GM18909 (cell line): Measurements from ENCODE around the gene USP30.
A peak's percentile ranks its signal among the peaks of the same experiment; 100 is the strongest.

Experiments used
- ATAC-seq: cut with Tn5 transposase; IDR thresholded peaks from one replicate; pipeline ENCODE4 v1.9.1; 2021; ENCODE audit warnings: mild to moderate bottlenecking; ENCODE audit not compliant: unreplicated experiment, poor library complexity

Gene USP30

GRCh38 chr12:109093022-109093918 is 40.9 kb downstream of the USP30 start, which contains the start of gene ALKBH2:
TSS of gene ALKBH2 (minus strand) at chr12:109093472. CDS start at chr12:109092786, 686 bp downstream.
- peak; percentile 68 for ATAC-seq

- ATAC-seq: no peak
These were observed 44.7 kb downstream of the USP30 start for GRCh38 chr12:109097140-109097434.

GRCh38 chr12:109097435-109098182 is 45.2 kb downstream of the USP30 start, which contains the start of gene UNG:
TSS of gene UNG (plus strand) at chr12:109097597. CDS start at chr12:109097680, 83 bp downstream.
- peak; percentile 86 for ATAC-seq

GRCh38 chr12:109098183-109098604 is 45.8 kb downstream of the USP30 start:
- ATAC-seq: peak; percentile 32

GRCh38 chr12:109098651-109099050 is 46.3 kb downstream of the USP30 start:
- peak; percentile 7 for ATAC-seq

DNA sequence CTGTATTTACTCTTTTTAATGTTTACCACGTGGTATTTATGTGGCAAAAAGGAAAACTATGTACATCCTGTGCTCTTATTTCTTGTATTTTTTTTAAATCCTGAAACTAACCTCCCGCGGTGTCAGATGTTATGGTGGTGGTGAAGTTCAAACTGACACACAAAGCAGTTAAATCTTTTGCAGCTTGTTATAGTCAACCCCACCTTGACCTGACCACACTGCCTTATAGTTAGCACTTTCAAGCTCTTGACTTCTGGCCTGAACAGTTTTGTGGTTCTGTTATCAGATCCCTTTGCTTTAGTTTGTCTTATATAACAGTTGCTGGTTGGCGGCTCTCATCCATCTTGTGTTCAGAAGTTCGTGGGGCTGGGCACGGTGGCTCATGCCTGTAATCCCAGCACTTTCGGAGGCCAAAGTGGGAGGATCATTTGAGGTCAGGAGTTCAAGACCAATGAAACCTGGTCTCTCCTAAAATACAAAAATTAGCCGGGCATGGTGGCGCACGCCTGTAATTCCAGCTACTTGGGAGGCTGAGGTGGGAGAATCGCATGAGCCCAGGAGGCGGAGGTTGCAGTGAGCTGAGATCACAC is 47.1 kb downstream of the USP30 start:
- no peak for ATAC-seq

DNA sequence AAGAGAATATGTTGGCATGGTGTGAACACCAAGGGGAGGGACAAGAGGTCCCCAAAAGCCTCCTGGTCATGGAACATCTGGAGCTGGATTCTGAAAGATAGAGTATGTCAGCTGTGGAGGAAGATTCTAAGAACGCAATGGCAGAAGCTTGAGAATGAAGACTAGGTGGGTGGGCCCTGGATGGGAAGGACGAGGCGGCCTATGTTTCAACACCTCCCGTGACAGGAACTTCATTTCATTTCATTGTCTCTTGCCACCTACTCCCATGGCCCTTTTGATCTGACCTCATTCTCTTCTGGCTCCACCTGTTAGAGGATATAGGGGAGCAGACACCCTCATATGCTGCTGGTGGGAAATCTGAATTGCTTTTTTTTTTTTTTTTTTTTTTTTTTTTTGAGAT is 48.4 kb downstream of the USP30 start:
- ATAC-seq: no peak

DNA sequence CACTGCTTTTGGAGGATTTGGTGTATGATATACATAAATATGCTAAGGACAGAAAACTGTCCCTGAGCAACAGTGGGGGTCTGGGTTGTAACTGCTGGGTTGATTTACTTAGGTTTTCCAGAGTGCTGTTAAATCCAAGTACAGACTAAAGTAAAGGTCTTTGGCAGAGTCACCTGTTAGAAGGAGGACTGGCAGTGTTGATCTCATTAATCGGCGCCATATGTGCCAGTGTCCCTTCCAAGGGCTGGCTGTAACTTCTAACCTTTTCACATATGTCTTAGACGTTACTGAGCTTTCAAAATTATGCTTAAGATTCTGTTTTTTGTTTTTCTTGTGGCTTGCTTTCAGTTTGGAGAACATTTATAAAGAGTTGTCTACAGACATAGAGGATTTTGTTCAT is 50.1 kb downstream of the USP30 start:
- ATAC-seq: no peak

GRCh38 chr12:109105176-109105575 is 52.8 kb downstream of the USP30 start:
- ATAC-seq: no peak

GRCh38 chr12:109109746-109110350 is 57.5 kb downstream of the USP30 start:
- ATAC-seq: no peak

DNA sequence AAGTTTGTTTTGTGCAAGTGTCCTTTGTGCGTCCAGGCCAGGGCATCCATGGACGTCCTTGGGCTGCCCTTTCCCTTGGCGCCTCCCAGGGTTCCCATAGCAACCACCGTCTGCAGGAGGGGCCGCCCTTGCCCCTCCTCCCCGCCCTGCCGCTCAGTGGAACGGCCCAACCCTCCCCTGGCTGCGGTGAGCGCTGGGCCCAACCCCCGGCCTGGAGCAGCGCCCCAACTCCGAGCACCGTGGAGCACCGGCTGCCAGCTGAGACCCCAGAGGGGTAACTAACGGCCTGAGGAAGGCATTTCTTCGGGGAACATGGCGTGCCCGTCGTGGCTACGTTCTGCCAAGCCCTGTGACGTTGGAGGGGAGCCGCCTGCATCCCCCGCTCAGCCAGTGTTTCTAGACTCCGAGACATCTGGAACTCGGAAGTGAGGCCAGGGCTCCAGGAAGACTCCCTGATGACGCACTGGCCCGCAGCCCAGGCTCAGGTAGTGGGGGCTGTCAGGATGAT is 58.7 kb downstream of the USP30 start:
- peak; percentile 47 for ATAC-seq

GRCh38 chr12:109112720-109113465 is 60.5 kb downstream of the USP30 start:
- ATAC-seq: no peak

- no peak for ATAC-seq
These were observed 61.4 kb downstream of the USP30 start for GRCh38 chr12:109113661-109114321.

DNA sequence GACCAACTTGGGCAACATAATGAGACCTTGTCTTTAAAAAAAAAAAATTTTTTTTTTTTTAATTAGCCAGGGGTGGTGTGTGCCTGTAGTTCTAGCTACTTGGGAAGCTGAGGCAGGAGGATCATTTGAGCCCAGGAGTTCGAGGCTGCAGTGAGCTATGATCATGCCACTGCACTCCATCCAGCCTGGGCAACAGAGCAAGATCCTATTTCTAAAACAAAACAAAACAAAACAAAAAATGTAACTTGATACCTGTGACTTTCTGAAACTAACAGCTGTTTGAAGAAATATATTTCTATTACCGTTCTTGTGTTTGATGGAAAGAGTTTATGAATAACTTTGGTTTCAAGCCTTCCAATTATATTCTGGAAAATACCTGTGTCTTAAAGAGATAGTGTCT is 62.3 kb downstream of the USP30 start:
- ATAC-seq: no peak

GRCh38 chr12:109115404-109115757 is 63.0 kb downstream of the USP30 start:
- no peak for ATAC-seq

DNA sequence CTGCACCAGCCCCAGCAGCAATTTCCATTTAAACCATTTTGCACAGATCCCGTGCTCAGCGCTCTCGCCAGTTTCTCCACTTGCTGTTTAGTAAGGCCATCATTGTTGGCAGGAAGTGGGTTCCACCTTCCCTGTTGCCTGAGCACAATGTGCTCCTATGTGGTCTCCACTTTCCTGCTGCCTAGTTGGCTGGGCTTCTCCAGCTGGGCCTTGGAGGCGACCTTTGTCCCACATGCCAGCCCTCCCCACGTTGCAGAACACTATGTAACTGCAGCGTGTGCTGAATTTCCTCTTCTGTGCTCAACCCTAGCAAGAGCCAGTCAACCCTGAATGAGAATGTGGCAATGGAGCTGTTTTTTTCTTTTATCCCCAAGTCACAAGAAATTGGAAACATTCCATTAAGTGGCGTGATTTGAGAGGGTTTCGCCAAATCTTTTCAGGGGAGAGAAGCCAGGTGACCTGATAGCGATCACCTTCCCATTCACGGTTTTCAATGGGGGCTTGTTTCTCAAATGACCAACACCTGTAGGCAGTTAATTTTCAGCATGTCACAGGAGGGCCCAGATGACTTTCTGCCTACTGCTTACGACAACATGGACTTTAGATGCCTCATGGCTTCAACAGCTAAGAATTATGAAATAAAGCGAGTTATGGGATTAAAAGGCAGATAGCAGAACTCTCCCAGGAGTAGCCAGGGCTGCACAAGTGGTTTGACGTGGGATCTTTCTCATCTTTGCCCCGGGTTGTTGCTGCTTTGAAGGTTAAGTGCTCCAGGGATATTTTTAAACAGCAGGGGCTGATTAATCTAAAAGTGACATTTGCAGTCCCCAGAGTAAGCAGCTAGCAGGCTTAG is 63.6 kb downstream of the USP30 start, which contains the start of gene ACACB:
Gene ACACB (plus strand): TSS at position 830 of the 853 bp plus-strand sequence. CDS start 22,819 bp downstream, outside the sequence.
- no peak for ATAC-seq

- ATAC-seq: no peak
These were observed 64.2 kb downstream of the USP30 start for GRCh38 chr12:109116611-109116949.

GRCh38 chr12:109120095-109120494 is 67.7 kb downstream of the USP30 start:
- ATAC-seq: no peak
